HG02981 (cell line): ENCODE measurements around the gene LSMEM2.
"Not testable (repeated sequence)": the region's sequence is repeated elsewhere in the genome, so short reads cannot be mapped to it uniquely, and the experiment has no call there.

ENCODE experiments used
- ATAC-seq: cut with Tn5 transposase; IDR thresholded peaks from one replicate; pipeline ENCODE4 v1.9.1; 2021; ENCODE audit warnings: mild to moderate bottlenecking, moderate library complexity; ENCODE audit not compliant: unreplicated experiment

LSMEM2 gene

GRCh38 chr3:50275996-50276761 is 2.7 kb upstream of the LSMEM2 start:
- no peak for ATAC-seq

- no peak for ATAC-seq
Measured at GRCh38 chr3:50276762-50277101, 2.2 kb upstream of the LSMEM2 start.

GRCh38 chr3:50278123-50278879 is 586 bp upstream of the LSMEM2 start:
- no peak for ATAC-seq

- ATAC-seq: no peak
Measured at GRCh38 chr3:50279255-50280016, 549 bp downstream of the LSMEM2 start.

GRCh38 chr3:50284121-50284520 is 5.2 kb downstream of the LSMEM2 start:
- ATAC-seq: not testable (repeated sequence)

- no peak for ATAC-seq
Measured at GRCh38 chr3:50286322-50287227, 7.7 kb downstream of the LSMEM2 start.

- no peak for ATAC-seq
Measured at GRCh38 chr3:50287262-50287661, 8.4 kb downstream of the LSMEM2 start.

GRCh38 chr3:50288387-50289007 is 9.6 kb downstream of the LSMEM2 start:
- ATAC-seq: no peak

GRCh38 chr3:50289130-50289529 is 10.2 kb downstream of the LSMEM2 start:
- no peak for ATAC-seq

- ATAC-seq: no peak
Measured at GRCh38 chr3:50290161-50290641, 11.3 kb downstream of the LSMEM2 start.

GRCh38 chr3:50292159-50293078 is 13.5 kb downstream of the LSMEM2 start, which contains the start of gene IFRD2:
Gene IFRD2 (minus strand): TSS chr3:50292429. CDS start chr3:50292274, 155 bp downstream.
- peak; percentile 95 for ATAC-seq

- no peak for ATAC-seq
Measured at GRCh38 chr3:50293079-50293801, 14.4 kb downstream of the LSMEM2 start.

GRCh38 chr3:50294089-50294488 is 15.2 kb downstream of the LSMEM2 start:
- no peak for ATAC-seq

- no peak for ATAC-seq
Measured at GRCh38 chr3:50294492-50295403, 15.9 kb downstream of the LSMEM2 start.

GRCh38 chr3:50295553-50296431 is 16.9 kb downstream of the LSMEM2 start:
- ATAC-seq: no peak

GRCh38 chr3:50296721-50297383 is 18.0 kb downstream of the LSMEM2 start:
- no peak for ATAC-seq
